ENCODE data around the gene TENT4A.

TENT4A gene

DNA sequence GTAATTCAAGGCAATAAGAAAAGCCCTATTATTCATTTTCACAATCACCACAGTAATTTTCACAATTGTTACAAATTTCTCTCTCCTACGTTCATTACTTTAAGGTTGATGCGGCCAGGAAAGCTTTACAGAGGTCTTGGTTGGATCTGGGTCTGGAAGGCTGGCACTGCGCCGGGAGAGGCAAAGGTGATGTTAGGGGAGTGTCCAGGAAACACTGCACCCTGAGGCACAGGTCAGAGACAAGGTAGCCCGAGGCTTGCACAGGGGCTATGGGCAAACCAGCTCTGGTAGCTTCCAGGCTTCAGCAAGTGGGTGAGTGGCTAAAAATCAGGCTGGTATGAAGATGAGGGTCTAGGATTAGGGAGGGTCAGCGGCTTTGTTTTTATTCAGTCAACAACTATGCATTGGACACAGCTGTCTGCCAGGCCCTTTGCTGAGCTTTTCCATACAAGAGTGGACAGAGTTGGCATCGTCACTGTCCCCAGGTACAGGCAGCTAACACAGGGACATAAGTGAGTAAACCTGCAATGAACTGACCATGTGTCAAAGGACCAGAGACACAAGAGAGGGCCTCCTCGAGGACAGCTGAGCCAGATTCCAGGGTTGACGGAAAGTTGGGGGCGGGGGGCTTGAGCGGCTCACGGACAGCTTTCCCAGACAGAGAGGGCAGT lies 12.4 kb upstream of the TENT4A start:
- no peak for DNase-seq (ENCODE audit: low read depth in 2 of 2)

GRCh38 chr5:6701491-6701890 lies 11.7 kb upstream of the TENT4A start:
- DNase-seq (ENCODE audit: low read depth in 2 of 2) = no peak

- DNase-seq (ENCODE audit: low read depth in 2 of 2) = no peak
These were observed 10.6 kb upstream of the TENT4A start for GRCh38 chr5:6702633-6703032.

GRCh38 chr5:6703806-6704205 lies 9.4 kb upstream of the TENT4A start:
- no peak for DNase-seq (ENCODE audit: low read depth in 2 of 2)

GRCh38 chr5:6704361-6704851 lies 8.8 kb upstream of the TENT4A start:
- no peak for DNase-seq (ENCODE audit: low read depth in 2 of 2)

GRCh38 chr5:6705088-6705487 lies 8.1 kb upstream of the TENT4A start:
- no peak for DNase-seq (ENCODE audit: low read depth in 2 of 2)

DNA sequence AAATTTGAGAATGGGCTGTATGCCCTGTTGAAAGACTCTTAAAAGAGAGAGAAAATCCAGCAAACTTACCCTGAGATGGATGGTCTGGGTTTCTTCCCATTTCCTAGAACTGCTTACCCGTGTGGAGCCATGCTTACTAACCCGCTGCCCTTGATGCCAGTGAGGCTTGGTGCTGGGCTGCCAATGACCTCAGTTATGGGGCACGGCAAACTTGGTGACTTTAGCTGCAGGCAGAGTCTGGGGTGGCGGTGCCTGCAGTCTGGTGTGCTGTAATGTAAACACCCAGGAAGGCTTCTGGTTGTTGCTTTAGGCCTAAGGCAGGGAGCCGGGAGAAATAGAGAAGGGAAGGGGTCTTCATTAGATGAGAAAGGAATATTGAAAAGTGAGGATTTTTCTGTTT lies 7.3 kb upstream of the TENT4A start:
- DNase-seq (ENCODE audit: low read depth in 2 of 2) = no peak

- no peak for DNase-seq (ENCODE audit: low read depth in 2 of 2)
These were observed 5.4 kb upstream of the TENT4A start for GRCh38 chr5:6707852-6708251.

DNA sequence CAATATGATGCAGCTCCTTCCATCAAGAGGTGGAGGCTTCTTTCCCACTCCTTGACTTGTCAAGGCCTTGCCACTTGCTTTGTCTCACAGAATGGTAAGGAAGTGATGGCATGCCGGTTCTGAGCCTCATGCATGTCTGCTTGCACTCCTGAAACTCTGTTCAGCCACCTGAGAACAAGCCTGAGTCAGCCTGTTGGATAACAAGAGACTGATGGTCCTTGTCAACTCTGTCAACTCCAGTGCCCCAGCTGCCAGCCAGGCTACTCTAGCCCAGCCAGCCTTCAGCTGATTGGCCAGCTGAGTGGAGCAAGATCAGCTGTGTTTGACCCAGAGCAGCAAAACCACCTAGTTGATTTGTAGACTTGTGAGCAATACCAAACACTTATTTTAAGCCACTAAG lies 4.4 kb upstream of the TENT4A start:
- no peak for DNase-seq (ENCODE audit: low read depth in 2 of 2)

DNA sequence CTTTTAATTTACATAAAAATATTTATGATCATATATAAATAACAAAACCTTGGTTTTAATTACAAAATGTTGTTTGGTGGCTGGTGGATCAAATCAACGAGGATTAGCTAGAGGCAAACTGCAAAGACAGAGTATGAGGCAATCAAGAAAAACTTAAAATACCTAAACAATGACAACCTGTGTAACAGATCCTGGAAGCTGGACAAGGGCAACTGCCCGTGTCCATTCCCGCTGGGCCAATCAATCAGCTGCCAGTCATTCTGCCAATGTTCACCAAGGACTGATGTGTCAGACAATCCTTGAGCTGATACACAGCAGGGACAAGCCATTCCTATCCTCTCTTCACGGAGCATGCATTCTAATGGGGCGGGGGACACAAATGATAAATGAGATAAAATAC lies 3.2 kb upstream of the TENT4A start:
- DNase-seq (ENCODE audit: low read depth in 2 of 2) = no peak

GRCh38 chr5:6710551-6711318 lies 2.5 kb upstream of the TENT4A start:
- DNase-seq (ENCODE audit: low read depth in 2 of 2) = no peak

GRCh38 chr5:6711409-6712141 lies 1.7 kb upstream of the TENT4A start:
- DNase-seq (ENCODE audit: low read depth in 2 of 2) = no peak

- peak; percentile 19 to 36 for DNase-seq (ENCODE audit: low read depth in 2 of 2)
These were observed 1.1 kb upstream of the TENT4A start for GRCh38 chr5:6712142-6712576.

DNA sequence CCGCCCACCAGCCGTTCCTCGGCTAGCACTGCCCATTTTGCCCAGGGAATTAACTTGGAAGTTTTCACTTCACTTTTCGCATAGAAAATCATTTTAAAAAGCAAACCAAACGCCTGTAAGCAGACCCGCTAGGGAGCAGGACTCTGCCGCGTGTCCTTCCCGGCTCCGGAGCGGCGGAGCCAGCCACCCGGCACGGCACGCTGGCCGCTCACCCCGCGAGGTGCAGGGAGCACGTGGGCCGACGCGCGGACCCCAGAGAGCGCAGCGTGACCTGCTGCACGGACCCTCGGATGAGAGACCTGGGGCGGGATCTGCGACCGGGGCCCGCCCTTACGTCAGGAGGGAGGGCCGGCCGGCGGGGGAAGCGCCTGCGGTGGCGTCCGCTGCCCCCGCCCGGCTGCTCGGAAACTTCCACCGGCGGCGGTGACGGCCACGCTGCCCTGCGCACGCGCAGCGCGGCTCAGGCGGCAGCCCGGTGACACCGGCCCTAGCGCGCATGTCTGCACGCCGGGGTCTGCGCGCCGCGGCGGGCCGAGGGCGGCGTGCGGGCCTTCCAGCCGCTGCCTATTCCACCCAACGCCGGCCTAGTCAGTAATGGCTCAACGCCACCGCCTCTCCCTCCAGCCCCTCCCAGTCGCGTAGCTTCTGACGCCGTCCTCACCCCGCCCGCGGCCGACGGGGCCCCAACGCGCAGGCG lies 507 bp upstream of the TENT4A start:
- DNase-seq (ENCODE audit: low read depth in 2 of 2) = peak; percentile 93 to 96

DNA sequence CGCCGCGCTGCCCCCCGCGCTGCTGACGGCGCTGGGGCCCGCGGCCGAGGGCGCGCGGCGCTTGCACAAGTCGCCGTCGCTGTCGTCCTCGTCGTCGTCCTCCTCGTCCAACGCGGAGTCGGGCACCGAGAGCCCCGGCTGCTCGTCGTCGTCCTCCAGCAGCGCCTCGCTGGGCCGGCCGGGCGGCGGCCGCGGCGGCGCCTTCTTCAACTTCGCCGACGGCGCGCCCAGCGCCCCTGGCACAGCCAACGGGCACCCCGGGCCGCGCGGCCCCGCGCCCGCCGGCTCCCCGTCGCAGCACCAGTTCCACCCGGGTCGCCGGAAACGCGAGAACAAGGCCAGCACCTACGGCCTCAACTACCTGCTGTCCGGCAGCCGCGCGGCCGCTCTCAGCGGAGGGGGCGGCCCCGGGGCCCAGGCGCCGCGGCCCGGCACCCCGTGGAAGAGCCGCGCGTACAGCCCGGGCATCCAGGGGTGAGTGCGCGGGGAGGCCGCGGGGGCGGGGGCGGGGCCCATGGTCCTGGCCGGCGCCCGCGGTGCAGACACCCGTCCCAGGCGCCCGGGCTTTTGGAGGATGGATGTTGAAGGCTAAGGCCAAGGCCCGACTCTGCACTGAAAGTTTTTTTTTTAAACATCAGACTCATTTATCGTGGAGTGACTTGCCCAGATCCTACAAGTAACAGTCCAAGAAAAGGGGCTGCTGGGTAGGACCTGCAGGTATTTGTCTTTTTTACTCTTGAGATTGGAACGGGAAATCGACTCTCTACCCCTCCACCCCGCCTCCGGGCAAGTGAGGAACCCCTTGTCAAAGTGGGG lies 1.2 kb downstream of the TENT4A start:
- DNase-seq (ENCODE audit: low read depth in 2 of 2) = no peak

DNA sequence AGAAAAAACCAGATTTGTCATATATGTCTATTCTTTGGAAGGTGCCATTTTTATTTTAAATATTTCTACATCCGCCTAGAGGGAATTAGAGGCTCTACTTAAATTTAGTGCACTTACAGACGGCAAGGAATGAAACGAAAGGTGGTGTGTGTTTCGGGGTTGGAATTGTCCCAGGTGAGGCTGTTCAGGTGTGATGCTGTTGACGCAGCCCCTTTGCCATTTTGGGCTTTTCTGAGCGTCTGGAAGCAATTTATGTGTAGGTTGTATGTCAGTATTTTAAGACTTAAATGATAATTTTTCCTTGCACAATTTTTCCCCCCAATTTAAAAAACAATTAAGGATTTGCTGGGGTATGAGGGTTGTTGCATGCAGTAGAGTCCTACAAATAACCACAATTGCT lies 2.0 kb downstream of the TENT4A start:
- DNase-seq (ENCODE audit: low read depth in 2 of 2) = no peak

DNA sequence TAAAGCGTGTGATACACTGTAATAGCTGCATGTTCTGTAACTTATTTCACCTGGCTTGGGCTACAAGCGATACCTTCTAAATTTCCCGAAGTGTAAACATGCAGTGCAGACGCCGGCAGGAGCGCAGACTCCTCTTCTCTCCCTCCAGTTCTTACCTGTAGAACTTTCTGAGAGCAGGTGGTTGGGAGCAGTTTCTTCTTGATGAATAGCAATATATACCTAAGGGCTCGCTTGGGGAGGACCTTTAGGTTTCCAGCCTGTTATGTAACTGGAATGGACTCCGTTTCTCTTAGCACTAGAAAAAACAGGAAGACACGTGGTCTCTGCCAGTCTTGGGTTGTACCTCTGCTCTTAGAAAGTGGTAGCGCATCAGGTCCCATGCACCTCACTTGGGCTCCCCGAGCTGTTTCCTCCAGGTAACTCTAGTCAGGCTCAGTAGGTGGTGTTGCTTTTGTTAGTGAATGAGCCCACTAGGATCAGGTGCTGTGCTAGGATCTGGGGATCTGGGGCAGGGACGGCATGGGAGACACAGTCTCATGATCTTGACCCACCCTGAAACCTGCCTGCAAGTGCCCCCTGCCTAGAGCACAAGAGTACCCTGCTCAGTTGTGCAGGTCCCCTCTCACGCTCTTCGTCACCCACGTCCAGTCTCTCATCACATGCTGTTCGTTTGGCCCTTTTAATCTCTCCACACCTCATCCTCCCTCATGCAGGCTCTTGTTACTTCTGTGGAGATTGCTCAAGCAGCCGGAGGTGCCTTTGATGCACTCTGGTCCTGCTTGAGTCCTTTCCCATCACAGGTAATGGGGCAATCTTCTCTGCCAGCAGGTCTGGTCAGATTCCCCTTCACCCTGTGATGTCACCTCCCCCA lies 2.8 kb downstream of the TENT4A start:
- no peak for DNase-seq (ENCODE audit: low read depth in 2 of 2)

- no peak for DNase-seq (ENCODE audit: low read depth in 2 of 2)
These were observed 3.5 kb downstream of the TENT4A start for GRCh38 chr5:6716629-6717149.

DNA sequence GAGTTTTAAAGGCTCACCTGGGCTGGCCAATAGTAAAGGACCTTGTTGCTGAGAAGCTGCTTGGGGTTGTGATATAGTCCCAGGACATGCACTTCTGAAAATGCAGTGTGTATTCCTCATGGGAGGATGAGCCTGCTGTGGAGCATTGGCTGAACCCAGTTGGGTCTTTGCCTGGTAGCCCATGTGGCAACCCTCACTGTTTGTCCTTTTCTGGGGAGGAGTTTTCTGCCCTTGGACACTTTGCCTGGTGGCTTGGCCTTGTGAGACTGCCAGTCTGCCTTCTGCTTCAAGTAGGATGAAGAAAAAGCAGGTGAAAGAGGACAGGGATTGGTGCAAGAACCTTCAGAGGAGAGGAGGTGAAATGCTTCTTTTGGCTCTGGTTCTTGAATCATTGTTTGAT lies 4.0 kb downstream of the TENT4A start:
- no peak for DNase-seq (ENCODE audit: low read depth in 2 of 2)

GRCh38 chr5:6717687-6718086 lies 4.5 kb downstream of the TENT4A start:
- no peak for DNase-seq (ENCODE audit: low read depth in 2 of 2)

Data from stimulated activated CD8-positive, alpha-beta memory T cell treated with anti-CD3 and anti-CD28 coated beads, Interleukin-15, amount 100 ng/mL, for 4 hours (primary cell).